HepG2 (cell line): ENCODE data around the gene SLC22A7. TPM values are rescaled to one million over a fixed set of nuclear protein-coding genes. Genes with fewer than 3 reads are reported as not detected.

Experiments used
- CREM ChIP-seq, 2 experiments: sonication (generic) in 1 of 2; formaldehyde crosslinking in 1 of 2; IDR thresholded peaks; 2 replicates each; pipeline versions ENCODE4 v1.4.0 to v1.6.1; 2016 to 2020; ENCODE audit warnings: antibody characterized with exemption in 1 of 2, mild to moderate bottlenecking in 1 of 2, missing genetic modification reagents in 1 of 2
- DRAP1 ChIP-seq: IDR thresholded peaks from 2 replicates; pipeline ENCODE4 v1.6.1; 2016; ENCODE audit warnings: missing genetic modification reagents, missing compliant biosample characterization
- ESRRA ChIP-seq: sonication (generic); formaldehyde crosslinking; IDR thresholded peaks from 2 replicates; pipeline ENCODE4 v1.5.1; 2020; ENCODE audit warnings: mild to moderate bottlenecking, low read depth, missing genetic modification reagents
- HIC2 ChIP-seq: sonication (generic); formaldehyde crosslinking; IDR thresholded peaks from 2 replicates; pipeline ENCODE4 v1.9.0; 2022; ENCODE audit warnings: low read depth, missing genetic modification reagents
- HOMEZ ChIP-seq: IDR thresholded peaks from 2 replicates; pipeline ENCODE4 v1.6.1; 2016; ENCODE audit warnings: low read depth
- MIER3 ChIP-seq: IDR thresholded peaks from 2 replicates; pipeline ENCODE4 v1.6.1; 2016; ENCODE audit warnings: missing compliant biosample characterization, borderline replicate concordance
- NFKB2 ChIP-seq: sonication (generic); formaldehyde crosslinking; IDR thresholded peaks from 2 replicates; pipeline ENCODE4 v1.4.0; 2020; ENCODE audit warnings: missing genetic modification reagents, borderline replicate concordance
- NR2C2 ChIP-seq: sonication (generic); formaldehyde crosslinking; IDR thresholded peaks from 2 replicates; pipeline ENCODE4 v1.4.0; 2020; ENCODE audit warnings: missing genetic modification reagents, mild to moderate bottlenecking, moderate library complexity, borderline replicate concordance
- RXRA ChIP-seq: sonication (generic); formaldehyde crosslinking; IDR thresholded peaks from 2 replicates; pipeline ENCODE4 v1.5.1; 2020; ENCODE audit warnings: missing genetic modification reagents
- SOX13 ChIP-seq, 3 experiments: fragments of 450-650 bp in 1 of 3; sonication (generic) in 1 of 3; formaldehyde crosslinking in 1 of 3; IDR thresholded peaks in 2 of 3; conservative IDR thresholded peaks in 1 of 3; 2 replicates each; pipeline versions ENCODE4 v1.5.0 to v1.6.1; 2016 to 2020; ENCODE audit warnings: antibody characterized with exemption in 1 of 3, mild to moderate bottlenecking in 1 of 3, missing compliant biosample characterization in 1 of 3, missing genetic modification reagents in 1 of 3, moderate library complexity in 1 of 3
- SOX6 ChIP-seq, 2 experiments: fragments of 450-650 bp in 1 of 2; sonication (generic) in 1 of 2; formaldehyde crosslinking in 1 of 2; IDR thresholded peaks; 2 replicates each; pipeline versions ENCODE4 v1.4.0 to v1.6.1; 2017 to 2020; ENCODE audit warnings: antibody characterized with exemption in 1 of 2, mild to moderate bottlenecking in 1 of 2, missing genetic modification reagents in 1 of 2
- TAF1 ChIP-seq: sonication (generic); formaldehyde crosslinking; IDR thresholded peaks from 2 replicates; pipeline ENCODE4 v1.4.0; 2020; ENCODE audit warnings: missing genetic modification reagents
- ZBTB7B ChIP-seq: sonication (generic); formaldehyde crosslinking; IDR thresholded peaks from 2 replicates; pipeline ENCODE4 v1.4.0; 2020; ENCODE audit warnings: missing genetic modification reagents
- ZNF101 ChIP-seq: sonication (generic); formaldehyde crosslinking; IDR thresholded peaks from 2 replicates; pipeline ENCODE4 v1.4.0; 2020; ENCODE audit warnings: mild to moderate bottlenecking, low read depth, missing genetic modification reagents, borderline replicate concordance
- ZNF510 ChIP-seq: sonication (generic); formaldehyde crosslinking; IDR thresholded peaks from 2 replicates; pipeline ENCODE4 v1.4.0; 2020; ENCODE audit warnings: low read depth, mild to moderate bottlenecking, missing genetic modification reagents
- ZNF569 ChIP-seq: sonication (generic); formaldehyde crosslinking; IDR thresholded peaks from 2 replicates; pipeline ENCODE4 v1.5.0; 2020; ENCODE audit warnings: mild to moderate bottlenecking, missing genetic modification reagents, moderate library complexity, borderline replicate concordance
- ZNF746 ChIP-seq: sonication (generic); formaldehyde crosslinking; IDR thresholded peaks from 2 replicates; pipeline ENCODE4 v1.8.0; 2022; ENCODE audit warnings: mild to moderate bottlenecking, missing genetic modification reagents
- ZSCAN29 ChIP-seq: sonication (generic); formaldehyde crosslinking; conservative IDR thresholded peaks from 2 replicates; pipeline ENCODE4 v1.4.0; 2020; ENCODE audit warnings: mild to moderate bottlenecking, missing genetic modification reagents
- polyA plus RNA-seq, 8 experiments: library from polyadenylated mRNA; depleted of rRNA in 3 of 8; stranded (reverse) in 7 of 8; unstranded in 1 of 8; fragments of >200 nt; fragmentation: Illumina TruSeq in 4 of 8; extraction: Trizol in 4 of 8; gene quantifications; 2 replicates each; pipeline versions ENCODE4 v1.2.1 to v1.2.3, GENCODE V29; 2011 to 2016; ENCODE audit warnings: low read depth in 4 of 8, missing spikeins in 1 of 8, mixed read lengths in 1 of 8; ENCODE audit not compliant: insufficient read depth in 1 of 8
- total RNA-seq, 5 experiments: library from RNA; depleted of rRNA; stranded (reverse); fragments of >200 nt; fragmentation: Illumina TruSeq; extraction: Trizol; gene quantifications; 2 replicates each; pipeline ENCODE4 v1.2.3, GENCODE V29; 2016; ENCODE audit warnings: low read depth in 1 of 5
- TF ChIP-seq, protein P1 (sequence below): sonication (generic); formaldehyde crosslinking; IDR thresholded peaks from 2 replicates; pipeline ENCODE4 v1.4.0; 2020; ENCODE audit warnings: mild to moderate bottlenecking, missing genetic modification reagents
- TF ChIP-seq, protein P2 (sequence below): sonication (generic); formaldehyde crosslinking; conservative IDR thresholded peaks from 2 replicates; pipeline ENCODE4 v1.8.0; 2022; ENCODE audit warnings: low read depth, missing genetic modification reagents

The SLC22A7 gene
- total and polyA plus RNA-seq, 2 of the 13 experiments (the other 11 are each of a cell fraction or from before 2014, with no cell fraction given): 5.3 to 22.6 TPM

GRCh38 chr6:43278524-43279078, 19.5 kb upstream of the SLC22A7 start (continued):
- TF ChIP-seq HIC2 (CRISPR knock-in tag): peak; percentile 97
- no peak for TF ChIP-seq SOX6 (IDR thresholded peaks at IDR 0.05)
- TF ChIP-seq SOX6 (CRISPR knock-in tag; IDR thresholded peaks at IDR 0.05): no peak
- TF ChIP-seq ZNF101 (CRISPR knock-in tag): peak; percentile 81; the same call in 1 of the 2 replicates
- no peak for TF ChIP-seq NFKB2
- TF ChIP-seq ZNF569 (CRISPR knock-in tag): no peak
- peak; percentile 47; the same call in 1 of the 2 replicates for TF ChIP-seq CREM (IDR thresholded peaks at IDR 0.05)
- TF ChIP-seq CREM (CRISPR knock-in tag; IDR thresholded peaks at IDR 0.05): no peak
- TF ChIP-seq ZSCAN29 (CRISPR knock-in tag): peak; percentile 89; the same call in 1 of the 2 replicates
- TF ChIP-seq, protein P1, sequence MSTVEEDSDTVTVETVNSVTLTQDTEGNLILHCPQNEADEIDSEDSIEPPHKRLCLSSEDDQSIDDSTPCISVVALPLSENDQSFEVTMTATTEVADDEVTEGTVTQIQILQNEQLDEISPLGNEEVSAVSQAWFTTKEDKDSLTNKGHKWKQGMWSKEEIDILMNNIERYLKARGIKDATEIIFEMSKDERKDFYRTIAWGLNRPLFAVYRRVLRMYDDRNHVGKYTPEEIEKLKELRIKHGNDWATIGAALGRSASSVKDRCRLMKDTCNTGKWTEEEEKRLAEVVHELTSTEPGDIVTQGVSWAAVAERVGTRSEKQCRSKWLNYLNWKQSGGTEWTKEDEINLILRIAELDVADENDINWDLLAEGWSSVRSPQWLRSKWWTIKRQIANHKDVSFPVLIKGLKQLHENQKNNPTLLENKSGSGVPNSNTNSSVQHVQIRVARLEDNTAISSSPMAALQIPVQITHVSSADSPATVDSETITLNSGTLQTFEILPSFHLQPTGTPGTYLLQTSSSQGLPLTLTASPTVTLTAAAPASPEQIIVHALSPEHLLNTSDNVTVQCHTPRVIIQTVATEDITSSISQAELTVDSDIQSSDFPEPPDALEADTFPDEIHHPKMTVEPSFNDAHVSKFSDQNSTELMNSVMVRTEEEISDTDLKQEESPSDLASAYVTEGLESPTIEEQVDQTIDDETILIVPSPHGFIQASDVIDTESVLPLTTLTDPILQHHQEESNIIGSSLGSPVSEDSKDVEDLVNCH (CRISPR knock-in tag): no peak
- TF ChIP-seq, protein P2, sequence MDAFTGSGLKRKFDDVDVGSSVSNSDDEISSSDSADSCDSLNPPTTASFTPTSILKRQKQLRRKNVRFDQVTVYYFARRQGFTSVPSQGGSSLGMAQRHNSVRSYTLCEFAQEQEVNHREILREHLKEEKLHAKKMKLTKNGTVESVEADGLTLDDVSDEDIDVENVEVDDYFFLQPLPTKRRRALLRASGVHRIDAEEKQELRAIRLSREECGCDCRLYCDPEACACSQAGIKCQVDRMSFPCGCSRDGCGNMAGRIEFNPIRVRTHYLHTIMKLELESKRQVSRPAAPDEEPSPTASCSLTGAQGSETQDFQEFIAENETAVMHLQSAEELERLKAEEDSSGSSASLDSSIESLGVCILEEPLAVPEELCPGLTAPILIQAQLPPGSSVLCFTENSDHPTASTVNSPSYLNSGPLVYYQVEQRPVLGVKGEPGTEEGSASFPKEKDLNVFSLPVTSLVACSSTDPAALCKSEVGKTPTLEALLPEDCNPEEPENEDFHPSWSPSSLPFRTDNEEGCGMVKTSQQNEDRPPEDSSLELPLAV: no peak
- TF ChIP-seq SOX13 (IDR thresholded peaks at IDR 0.05): no peak
- 0 out of 4 replicates have a peak, but pooled peaks of 1 of the 2 experiments have one; percentile 13 for TF ChIP-seq SOX13 (CRISPR knock-in tag; conservative IDR thresholded peaks at IDR 0.05 in 1 of 2, IDR thresholded peaks at IDR 0.05 in 1 of 2)
- TF ChIP-seq MIER3: no peak
- TF ChIP-seq TAF1 (CRISPR knock-in tag): peak; percentile 30
- peak; percentile 1; the same call in 1 of the 2 replicates for TF ChIP-seq DRAP1 (CRISPR knock-in tag)
- peak; percentile 67 for TF ChIP-seq ZNF746
- TF ChIP-seq ZBTB7B (CRISPR knock-in tag): no peak
- peak; percentile 37; the same call in 1 of the 2 replicates for TF ChIP-seq NR2C2 (CRISPR knock-in tag)
- TF ChIP-seq ESRRA (CRISPR knock-in tag): peak; percentile 38; the same call in 1 of the 2 replicates
- no peak for TF ChIP-seq ZNF510 (CRISPR knock-in tag)
- TF ChIP-seq RXRA (CRISPR knock-in tag): peak; percentile 61; the same call in 1 of the 2 replicates
- 0 out of 2 replicates have a peak, but pooled peaks have one; percentile 23 for TF ChIP-seq HOMEZ (CRISPR knock-in tag)
